ENCODE measurements around the gene CLEC19A.

The CLEC19A gene

DNA sequence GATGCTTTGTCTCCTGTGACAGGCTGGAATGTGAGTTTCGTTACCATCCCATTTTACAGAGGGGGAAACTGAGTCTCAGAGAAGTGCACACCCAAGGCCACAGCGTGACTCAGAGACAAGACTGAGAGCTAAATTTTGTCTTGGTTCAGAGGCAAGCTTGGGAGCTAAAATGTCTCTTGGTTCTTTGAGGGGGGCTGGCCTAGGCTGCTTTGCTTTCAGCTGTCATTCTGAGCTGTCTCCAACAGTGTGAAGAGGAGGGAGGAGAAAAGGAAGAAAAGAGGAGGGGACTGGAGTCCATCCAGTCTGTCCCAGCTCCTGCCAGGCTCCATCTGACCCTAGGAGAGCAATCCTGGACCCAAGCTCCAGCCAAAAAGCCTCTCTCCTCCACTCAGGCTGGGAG, at the start of gene CLEC19A:
TSS of gene CLEC19A (plus strand) at position 301 of the 400 bp plus-strand sequence. CDS start 121 bp downstream, outside the sequence.
- in situ Hi-C loops (cut with HindIII; ENCODE audit: low sequenced_read_pairs): no loop called here

DNA sequence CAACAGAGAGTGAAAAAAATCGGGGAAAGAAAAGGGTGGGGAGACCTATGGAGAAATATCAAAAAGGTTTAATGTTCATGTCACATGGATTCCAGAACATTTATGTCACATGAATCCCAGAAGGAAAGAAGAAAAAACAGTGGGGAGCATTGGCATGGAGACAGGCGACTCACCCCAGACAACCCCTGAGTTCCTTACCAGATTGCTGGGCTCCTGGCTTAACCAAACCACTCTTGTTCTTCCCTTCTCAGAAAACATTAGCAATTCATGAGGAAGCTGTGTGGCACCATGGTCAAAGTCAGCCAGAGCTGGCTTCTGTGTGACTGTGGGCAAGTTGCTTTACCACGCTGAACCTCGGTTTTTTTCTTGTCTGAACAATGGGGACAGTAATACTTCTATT, 49.6 kb upstream of the CLEC19A start:
- in situ Hi-C loops (cut with HindIII; ENCODE audit: low sequenced_read_pairs): no loop called here

GRCh38 chr16:19236561-19237209, 48.8 kb upstream of the CLEC19A start:
- in situ Hi-C loops (cut with HindIII; ENCODE audit: low sequenced_read_pairs): no loop called here

- in situ Hi-C loops (cut with HindIII; ENCODE audit: low sequenced_read_pairs): no loop called here
Measured at GRCh38 chr16:19238406-19238805, 47.1 kb upstream of the CLEC19A start.

DNA sequence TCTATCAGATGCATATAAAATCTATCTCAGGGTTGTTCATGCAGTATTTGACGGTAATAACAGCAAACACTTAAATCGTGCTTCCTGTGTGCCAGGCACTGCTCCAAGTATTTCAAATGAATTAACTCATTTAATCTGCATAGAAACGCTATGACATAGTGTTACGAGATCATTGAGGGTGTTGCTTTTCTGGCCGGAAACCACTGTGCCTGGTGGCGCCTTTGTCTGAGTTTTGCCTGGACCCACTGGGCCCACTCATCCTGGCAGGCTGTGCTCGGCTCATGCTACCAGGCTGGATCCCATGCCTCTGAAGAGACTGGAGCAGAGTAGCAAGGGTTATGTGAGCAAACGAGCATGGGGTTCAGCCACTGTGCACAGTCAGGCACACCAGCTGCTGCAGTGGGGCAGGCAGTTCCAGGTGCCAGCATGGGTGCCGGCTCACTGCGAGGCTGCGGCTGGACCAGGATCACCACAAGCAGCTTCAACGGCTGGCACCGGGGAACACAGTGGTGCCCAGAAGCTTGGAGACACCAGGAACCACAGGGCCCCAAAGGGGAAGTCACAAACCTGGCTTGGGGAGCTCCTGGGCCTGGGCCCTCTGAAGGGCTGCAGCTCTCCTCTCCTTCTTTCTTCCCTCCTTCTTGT, 45.9 kb upstream of the CLEC19A start:
- in situ Hi-C loops (cut with HindIII; ENCODE audit: low sequenced_read_pairs): no loop called here

DNA sequence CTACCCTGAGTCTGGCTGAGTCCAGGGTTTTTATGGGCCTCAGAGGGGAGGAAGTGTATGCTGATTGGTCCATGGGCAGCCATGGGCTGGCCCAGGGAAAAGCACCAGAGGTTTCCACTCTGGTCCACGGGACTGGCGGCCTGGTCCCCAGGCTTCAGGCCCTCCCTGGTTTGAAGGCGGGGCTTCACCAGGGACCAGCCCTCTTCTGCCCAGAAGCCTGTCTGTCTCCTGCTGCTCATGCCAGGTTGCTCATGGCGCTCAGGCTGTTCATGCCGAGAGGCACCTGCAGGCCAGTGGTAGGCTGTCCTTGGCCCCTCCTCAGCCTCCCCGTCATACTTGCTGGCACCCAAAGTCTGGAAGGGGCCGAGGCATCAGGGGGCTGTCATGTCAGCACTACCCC, 45.0 kb upstream of the CLEC19A start:
- in situ Hi-C loops (cut with HindIII; ENCODE audit: low sequenced_read_pairs): no loop called here

- in situ Hi-C loops (cut with HindIII; ENCODE audit: low sequenced_read_pairs): no loop called here
Measured at GRCh38 chr16:19241512-19241911, 44.0 kb upstream of the CLEC19A start.

DNA sequence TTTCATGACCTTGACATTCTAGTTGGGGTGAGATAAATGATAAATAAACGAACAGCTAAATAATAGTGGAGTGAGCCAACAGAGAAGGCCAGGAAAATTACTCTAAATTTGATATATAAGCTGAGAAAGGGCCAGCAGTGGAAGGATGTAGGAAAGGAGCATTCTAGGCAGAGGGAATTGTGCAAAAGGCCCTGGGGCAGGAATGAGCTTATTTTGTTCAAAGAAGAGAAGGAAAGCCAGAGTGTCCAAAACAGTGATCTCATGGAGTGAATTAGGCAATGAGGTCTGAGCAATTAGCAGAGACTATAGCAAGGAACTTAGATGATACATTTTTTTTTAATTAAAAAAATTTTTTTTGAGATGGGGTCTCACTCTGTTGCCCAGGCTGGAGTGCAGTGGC, 43.3 kb upstream of the CLEC19A start:
- in situ Hi-C loops (cut with HindIII; ENCODE audit: low sequenced_read_pairs): no loop called here

DNA sequence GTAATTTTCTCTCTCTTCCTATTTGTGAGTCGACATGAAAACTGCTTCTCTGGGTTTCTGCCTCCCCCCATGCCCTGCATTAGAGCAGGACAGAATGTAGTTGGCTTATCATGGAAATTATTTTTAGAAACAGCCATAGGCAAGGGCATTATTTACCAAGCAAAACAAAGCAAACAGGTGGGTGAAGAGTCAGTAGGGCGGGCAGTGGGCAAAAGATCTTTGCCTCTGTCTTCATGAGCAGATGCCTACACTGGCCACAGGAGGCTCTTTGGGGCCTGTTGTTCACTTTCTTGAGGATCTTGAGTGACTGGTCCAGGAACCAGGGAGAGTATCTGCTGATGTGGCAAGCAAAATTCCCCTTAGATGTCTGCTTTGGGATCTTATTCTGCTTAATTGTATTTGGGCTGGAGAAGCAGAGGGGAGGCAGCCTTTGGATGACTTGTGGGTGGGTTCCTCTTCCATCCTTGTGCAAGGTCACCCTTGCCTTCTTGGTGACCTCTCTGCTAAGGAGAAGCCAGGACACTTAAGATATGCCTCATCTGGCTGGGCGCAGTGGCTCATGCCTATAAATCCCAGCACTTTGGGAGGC, 42.5 kb upstream of the CLEC19A start:
- in situ Hi-C loops (cut with HindIII; ENCODE audit: low sequenced_read_pairs): no loop called here

DNA sequence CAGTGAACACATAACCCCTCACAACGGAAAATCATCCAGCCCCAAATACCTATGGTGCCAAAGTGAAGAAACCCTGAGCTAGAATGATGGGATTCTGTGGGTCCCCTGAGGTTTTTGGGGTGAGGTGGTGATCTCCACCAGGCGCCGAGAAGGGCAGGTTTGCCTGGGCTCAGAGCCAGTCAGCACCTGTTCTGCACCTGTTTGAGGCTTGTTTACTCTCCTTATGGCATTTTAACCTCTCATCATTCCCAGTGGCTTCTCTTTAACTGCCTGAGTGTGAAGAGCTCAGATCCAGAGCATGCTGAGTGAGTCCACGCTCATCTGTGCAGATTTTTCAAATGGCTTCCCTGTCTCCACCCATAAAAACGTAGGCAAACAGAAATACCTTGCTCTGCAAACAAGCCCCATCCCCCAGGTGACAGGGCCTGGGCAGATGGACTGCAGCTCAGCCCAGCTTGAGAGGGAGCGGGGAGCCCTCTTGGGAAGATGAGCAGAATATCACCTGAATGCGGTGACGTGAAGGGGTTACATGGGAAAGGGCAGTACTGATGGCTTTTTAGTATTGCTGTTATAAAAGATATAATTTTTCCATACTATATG, 40.1 kb upstream of the CLEC19A start:
- in situ Hi-C loops (cut with HindIII; ENCODE audit: low sequenced_read_pairs): no loop called here

DNA sequence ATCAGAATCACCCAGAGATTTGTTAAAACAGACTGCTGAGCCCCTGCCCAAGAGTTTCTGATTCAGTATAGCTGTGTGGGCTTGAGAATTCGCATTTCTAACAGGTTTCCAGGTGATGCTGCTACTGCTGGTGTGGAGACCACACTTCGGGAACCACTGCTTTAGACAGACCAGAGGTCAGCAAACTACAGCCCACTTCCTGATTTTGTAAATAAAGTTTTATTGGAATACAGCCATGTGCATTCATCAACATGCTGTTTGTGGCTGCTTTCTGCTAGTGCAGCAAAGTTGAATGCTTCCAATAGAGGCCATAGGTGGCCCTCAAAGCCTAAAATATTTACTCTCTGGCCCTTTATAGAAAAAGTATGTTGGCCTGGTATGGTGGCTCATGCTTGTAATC, 32.6 kb upstream of the CLEC19A start:
- in situ Hi-C loops (cut with HindIII; ENCODE audit: low sequenced_read_pairs): no loop called here

GRCh38 chr16:19254611-19255010, 30.9 kb upstream of the CLEC19A start:
- in situ Hi-C loops (cut with HindIII; ENCODE audit: low sequenced_read_pairs): no loop called here

GRCh38 chr16:19264123-19264673, 21.3 kb upstream of the CLEC19A start:
- in situ Hi-C loops (cut with HindIII; ENCODE audit: low sequenced_read_pairs): no loop called here

GRCh38 chr16:19265380-19265930, 20.1 kb upstream of the CLEC19A start:
- in situ Hi-C loops (cut with HindIII; ENCODE audit: low sequenced_read_pairs): no loop called here

DNA sequence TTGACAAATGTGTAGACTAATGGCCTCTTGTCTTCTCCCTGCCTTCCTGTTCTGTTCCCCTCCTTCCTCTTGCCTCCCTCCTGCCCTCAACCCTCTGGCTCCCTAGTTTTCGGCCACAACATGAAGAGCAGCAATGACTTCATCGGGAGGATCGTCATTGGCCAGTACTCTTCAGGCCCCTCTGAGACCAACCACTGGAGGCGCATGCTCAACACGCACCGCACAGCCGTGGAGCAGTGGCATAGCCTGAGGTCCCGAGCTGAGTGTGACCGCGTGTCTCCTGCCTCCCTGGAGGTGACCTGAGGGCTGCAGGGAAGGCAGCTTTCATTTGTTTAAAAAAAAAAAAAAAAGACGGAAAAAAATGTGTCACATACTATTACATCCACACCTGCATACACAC, 18.8 kb upstream of the CLEC19A start:
- in situ Hi-C loops (cut with HindIII; ENCODE audit: low sequenced_read_pairs): no loop called here

- in situ Hi-C loops (cut with HindIII; ENCODE audit: low sequenced_read_pairs): no loop called here
Measured at GRCh38 chr16:19269098-19269497, 16.4 kb upstream of the CLEC19A start.

DNA sequence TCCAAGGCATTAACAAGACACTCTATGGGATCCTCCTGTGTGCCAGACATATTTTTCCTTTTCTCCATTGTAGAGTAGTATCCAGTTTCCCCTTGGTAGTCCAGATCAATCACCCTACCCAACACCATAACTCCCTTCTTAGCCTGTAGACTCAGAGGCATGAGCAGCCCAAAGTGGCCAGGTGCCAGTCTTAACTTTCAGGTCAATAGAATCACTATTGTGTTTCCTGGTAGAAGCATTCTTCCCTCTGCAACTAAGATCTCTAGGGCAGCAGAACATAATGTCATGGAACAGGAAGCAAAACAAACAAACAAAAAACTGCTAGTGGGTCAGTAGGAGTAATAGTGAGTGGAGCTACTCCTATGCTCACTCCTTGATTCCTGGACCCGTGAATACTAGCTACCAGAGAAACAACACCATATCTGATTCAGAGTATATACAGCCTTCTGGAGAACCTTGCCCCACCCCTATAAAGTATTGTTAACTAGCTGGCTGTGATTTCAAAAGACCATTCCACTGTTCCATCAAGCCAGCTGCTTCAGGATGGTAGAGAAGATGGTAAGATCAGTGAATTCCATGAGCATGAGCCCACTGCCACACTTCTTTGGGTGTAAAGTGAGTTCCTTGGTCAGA, 11.2 kb upstream of the CLEC19A start:
- in situ Hi-C loops (cut with HindIII; ENCODE audit: low sequenced_read_pairs): no loop called here

DNA sequence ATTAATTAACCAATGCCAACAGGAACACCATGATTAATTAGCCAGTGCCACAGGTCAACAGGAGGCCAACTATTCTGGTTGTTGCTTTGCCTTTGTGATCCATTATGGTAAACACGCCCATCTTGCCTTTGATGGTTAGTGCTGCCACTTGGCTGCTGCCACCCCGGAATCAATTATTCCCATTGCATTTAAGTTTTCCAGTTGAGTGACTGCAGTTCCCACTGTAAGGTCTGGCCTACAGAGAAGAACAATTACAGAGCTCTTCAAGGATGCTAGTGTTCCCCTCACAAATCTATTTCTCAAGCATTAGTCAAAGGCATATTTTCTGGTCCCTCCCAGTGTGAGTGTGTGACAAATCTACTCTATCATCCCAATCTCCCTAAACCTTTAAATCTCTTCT, 7.1 kb upstream of the CLEC19A start:
- in situ Hi-C loops (cut with HindIII; ENCODE audit: low sequenced_read_pairs): no loop called here

DNA sequence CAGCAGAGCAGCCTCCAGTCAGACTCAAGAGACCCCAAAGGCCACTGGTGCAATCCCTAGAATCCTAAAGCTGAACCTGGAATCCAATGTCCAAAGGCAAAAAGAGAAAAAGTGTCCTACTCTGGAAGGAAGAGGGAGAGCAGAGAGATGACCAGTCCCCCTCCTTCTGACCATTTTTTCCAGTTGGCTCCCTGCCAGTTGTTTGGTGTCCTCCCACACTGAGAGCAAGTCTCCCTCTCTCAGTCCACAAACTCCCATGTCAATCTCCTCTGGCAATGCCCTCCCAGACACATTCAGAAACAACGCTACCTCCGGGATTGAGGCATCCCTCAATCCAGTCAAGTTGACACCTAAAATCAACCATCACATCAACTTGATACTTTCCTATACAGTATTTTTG, 4.3 kb upstream of the CLEC19A start:
- in situ Hi-C loops (cut with HindIII; ENCODE audit: low sequenced_read_pairs): no loop called here

GRCh38 chr16:19282101-19282500, 3.4 kb upstream of the CLEC19A start:
- in situ Hi-C loops (cut with HindIII; ENCODE audit: low sequenced_read_pairs): no loop called here

DNA sequence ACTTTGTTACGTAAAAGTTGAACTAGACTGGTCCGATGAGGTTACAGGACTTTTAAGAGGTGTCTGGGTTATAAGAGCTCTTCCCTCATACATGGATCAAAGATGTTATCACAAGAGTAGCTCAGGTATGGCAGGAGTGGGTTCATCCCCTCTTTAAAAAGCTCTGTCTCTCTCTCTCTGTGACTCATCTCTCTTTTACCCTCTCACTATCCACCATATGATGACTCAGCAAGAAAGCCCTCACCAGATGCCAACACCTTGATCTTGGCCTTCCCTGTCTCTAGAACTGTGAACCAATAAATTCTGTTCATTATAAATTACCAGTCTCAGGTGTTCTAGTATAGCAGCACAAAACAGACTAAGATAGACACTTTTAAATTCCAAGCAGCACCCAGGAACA, 1.9 kb upstream of the CLEC19A start:
- in situ Hi-C loops (cut with HindIII; ENCODE audit: low sequenced_read_pairs): no loop called here

Measured in endothelial cell of hepatic sinusoid (primary cell).